Endometrial microvascular endothelial cells (primary cell): ENCODE measurements around the gene TUBB6. TPM values are rescaled to one million over a fixed set of nuclear protein-coding genes. Genes with fewer than 3 reads are reported as not detected.

Experiments
- in situ Hi-C: cut with HindIII; loops from 2 replicates; pipeline ENCODE4 v1.10.0; 2017; ENCODE audit warnings: low sequenced_read_pairs, low pct_unique_long_range_greater_than_20kb; ENCODE audit errors: inconsistent ontology term
- total RNA-seq: library from RNA; depleted of rRNA; stranded (reverse); fragments of >200 nt; gene quantifications from one replicate; pipeline ENCODE4 v1.2.3, GENCODE V29; 2015; ENCODE audit errors: inconsistent ontology term

TUBB6 gene
- total RNA-seq, 1 donor from 2014 or later, result 1,253 TPM

- in situ Hi-C loops, result no loop called here
Observed at GRCh38 chr18:12308386-12309100, 502 bp downstream of the TUBB6 start.

- in situ Hi-C loops, result no loop called here
Observed at GRCh38 chr18:12309683-12310198, 1.7 kb downstream of the TUBB6 start.

- in situ Hi-C loops, result no loop called here
Observed at GRCh38 chr18:12310762-12311161, 2.7 kb downstream of the TUBB6 start.

DNA sequence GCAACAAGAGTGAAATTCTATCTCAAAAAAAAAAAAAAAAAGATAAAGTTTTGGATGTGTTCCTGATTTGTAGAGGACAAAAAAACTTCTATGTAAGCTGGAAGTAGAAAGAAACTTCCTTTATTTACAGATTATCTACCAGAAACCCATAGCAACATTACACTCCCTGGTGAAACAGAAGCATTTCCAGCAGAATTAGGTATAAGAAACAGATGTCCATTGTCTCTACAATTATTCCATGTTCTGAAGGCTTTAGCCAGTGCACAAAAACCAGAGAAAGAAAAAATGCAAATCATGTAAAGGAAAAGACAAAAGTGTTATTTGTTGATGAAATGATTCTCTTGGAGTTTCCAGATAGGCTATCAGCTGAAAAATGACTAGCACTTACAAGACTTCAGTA is 4.9 kb downstream of the TUBB6 start:
- in situ Hi-C loops, result no loop called here

- in situ Hi-C loops, result no loop called here
Observed at GRCh38 chr18:12313530-12314245, 5.6 kb downstream of the TUBB6 start.

DNA sequence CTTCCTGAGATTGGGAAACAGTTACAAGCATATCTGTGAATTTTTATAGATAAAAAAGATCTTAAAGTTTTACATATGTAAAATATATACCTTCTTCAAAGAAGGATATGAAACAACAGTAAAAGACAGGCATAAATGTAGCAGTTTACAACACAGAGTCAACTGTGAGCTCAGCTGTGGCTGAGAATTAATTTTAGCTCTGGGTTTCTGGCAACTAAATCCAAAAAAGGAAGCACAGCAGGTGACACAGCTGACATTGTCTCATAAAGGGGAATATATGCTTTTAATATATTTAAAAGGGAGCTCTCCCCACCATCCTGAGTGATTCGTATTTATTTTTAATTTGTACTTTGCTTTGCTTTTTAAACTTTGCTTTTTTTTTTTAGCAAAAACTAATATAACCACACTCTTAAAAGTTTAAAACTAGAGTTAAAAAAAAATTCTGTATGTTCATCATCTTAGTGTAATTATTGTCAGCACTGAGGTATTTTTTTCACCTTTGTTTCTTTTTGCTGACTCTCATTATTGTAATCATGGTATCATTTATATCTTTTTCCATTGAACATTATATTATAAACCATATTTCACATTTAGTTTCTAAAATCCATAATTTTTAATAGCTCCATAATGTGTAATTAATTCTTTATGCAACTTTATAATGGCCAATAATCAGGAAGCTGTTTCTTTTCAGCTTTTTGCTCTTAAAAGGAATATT is 6.7 kb downstream of the TUBB6 start:
- in situ Hi-C loops, result no loop called here

- in situ Hi-C loops, result no loop called here
Observed at GRCh38 chr18:12315490-12315889, 7.4 kb downstream of the TUBB6 start.

DNA sequence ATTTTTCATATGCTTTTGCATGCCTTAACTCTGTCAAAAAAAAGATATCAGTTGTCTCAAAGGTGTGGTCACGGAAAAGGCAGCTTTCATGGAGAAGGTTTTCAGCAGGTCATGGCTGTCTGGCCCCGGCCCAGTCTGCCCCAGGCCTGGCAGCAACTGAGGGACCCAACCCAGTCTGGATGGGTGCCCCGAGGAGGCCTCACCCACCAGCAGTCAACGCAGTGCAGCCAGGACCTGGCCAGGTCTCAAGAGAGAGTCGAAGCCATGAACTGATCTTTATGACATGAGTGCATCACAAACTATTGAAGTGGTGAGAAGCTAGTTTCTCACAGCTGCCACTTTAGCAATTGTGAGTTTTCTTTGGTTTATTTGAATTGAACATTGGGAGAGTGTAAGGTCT is 7.9 kb downstream of the TUBB6 start:
- in situ Hi-C loops, result no loop called here

DNA sequence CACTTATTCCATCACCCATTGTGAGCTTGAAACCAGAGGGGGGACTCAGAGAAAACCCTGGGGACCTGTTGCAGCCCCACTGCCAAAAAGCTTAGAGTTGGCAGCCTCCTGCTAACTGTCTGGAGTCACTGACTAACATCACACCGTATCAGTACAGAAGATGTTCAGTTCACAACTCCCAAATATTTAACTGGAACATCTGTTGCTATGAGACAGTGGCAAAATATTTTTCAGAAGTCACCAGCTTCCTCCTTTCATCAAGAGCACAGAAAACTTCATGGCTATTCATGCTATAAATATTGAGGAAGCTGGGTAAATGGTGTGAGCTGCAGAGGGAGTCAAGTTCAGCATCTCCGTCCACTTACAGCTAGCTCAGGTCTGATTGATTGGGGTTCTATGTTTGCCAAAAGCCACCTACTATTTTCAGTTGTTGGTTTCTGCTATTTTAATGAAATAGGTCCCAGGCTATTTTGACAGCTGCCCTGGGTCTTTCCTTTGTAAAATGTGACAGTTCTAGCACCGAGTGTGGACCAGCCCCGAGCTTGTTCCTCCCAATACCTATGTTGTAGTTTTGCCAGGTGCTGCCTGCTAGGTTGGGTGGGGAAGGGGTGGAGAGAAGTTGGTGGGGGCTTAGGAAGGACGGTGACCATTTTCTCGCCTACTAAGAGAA is 9.8 kb downstream of the TUBB6 start:
- in situ Hi-C loops, result no loop called here

DNA sequence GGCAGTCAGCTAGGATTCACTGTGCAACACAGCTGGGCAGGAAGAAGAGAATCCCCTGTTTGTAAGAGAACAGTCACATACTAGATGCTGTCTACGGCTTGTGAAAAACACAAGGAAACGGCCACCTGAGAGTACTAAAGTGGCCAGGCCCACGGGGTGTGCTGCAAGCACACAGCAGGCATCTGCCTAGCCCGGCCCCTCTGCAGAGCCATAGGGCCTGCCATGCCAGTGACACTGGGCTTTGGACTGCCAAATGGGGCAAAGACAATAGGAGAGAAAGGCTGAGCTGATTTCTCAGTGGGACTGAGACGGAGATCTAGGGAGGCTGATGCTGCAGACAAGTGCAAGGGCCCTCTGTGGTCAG is 10.3 kb downstream of the TUBB6 start:
- in situ Hi-C loops, result no loop called here

GRCh38 chr18:12318857-12319256 is 10.8 kb downstream of the TUBB6 start:
- in situ Hi-C loops, result no loop called here

DNA sequence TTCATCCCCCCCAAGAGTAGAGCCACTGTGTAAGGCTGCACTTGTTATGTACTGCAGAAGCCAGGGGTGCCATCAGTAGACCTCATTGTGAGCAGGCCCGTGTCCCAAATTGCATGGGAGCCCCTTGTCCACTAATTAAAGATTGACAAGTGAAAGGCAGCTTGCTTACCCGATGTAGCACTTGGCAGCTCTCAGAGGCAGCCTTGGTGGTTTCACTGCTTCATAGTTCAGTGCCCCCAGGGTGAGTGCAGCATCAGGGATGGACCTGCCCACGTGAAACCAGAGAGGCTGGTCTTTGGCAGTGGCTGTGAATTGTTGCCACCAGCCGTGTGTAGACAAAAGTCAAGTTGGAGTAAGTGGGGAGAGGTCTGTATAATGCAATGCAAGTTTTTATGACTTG is 13.3 kb downstream of the TUBB6 start:
- in situ Hi-C loops, result no loop called here

DNA sequence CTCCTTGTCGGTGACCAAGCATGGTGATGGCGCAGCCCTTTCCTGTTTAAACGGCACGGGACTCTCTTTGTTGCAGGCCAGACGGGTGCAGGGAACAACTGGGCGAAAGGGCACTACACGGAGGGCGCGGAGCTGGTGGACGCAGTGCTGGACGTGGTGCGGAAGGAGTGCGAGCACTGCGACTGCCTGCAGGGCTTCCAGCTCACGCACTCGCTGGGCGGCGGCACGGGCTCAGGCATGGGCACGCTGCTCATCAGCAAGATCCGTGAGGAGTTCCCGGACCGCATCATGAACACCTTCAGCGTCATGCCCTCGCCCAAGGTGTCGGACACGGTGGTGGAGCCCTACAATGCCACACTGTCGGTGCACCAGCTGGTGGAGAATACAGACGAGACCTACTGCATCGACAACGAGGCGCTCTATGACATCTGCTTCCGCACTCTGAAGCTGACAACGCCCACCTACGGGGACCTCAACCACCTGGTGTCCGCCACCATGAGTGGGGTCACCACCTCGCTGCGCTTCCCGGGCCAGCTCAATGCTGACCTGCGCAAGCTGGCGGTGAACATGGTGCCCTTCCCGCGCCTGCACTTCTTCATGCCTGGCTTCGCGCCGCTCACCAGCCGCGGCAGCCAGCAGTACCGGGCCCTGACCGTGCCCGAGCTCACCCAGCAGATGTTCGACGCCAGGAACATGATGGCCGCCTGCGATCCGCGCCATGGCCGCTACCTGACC is 17.1 kb downstream of the TUBB6 start:
- in situ Hi-C loops, result no loop called here

- in situ Hi-C loops, result no loop called here
Observed at GRCh38 chr18:12325726-12326245, 17.7 kb downstream of the TUBB6 start.

- in situ Hi-C loops, result no loop called here
Observed at GRCh38 chr18:12326711-12327460, 18.8 kb downstream of the TUBB6 start.

GRCh38 chr18:12327510-12328178 is 19.6 kb downstream of the TUBB6 start:
- in situ Hi-C loops, result no loop called here

GRCh38 chr18:12328179-12328823 is 20.3 kb downstream of the TUBB6 start:
- in situ Hi-C loops, result no loop called here
